GM20431 (cell line): ENCODE results near the gene ABHD13.
"Not testable (repeated sequence)": the region's sequence is repeated elsewhere in the genome, so short reads cannot be mapped to it uniquely, and the experiment has no call there.

Source experiments
- in situ Hi-C: fragments of 300-500 bp; cut with MseI, MboI; formaldehyde crosslinking; loops from one replicate; pipeline ENCODE4 v1.15.0; 2020; ENCODE audit warnings: low sequenced_read_pairs; ENCODE audit not compliant: unreplicated experiment

ABHD13 gene

GRCh38 chr13:108217307-108218043 lies 717 bp upstream of the ABHD13 start:
- in situ Hi-C loops = loop anchor here (25.0 kb wide), 1 partner anchor 670 kb away; no protein-coding TSS in a partner anchor

DNA sequence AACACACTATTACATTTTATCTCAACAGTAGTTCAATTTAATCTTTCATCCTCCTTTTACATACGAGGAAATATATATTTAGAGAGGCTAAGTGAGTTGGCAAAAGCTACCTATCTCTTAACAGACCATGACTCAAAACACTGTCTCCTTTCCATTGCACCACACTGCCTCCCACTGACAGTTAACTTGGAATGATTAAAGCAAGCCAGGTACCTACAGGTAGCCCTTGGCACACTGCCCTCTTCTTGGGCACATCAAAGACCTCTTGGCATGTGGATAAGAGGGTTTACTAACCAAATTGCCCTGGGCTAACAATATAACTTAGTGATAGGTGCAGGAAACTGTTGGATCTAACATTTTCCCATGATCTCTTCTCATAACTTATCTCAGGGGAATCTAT lies 1.8 kb downstream of the ABHD13 start:
- in situ Hi-C loops = loop anchor here (25.0 kb wide), 1 partner anchor 667 kb away; no protein-coding TSS in a partner anchor

DNA sequence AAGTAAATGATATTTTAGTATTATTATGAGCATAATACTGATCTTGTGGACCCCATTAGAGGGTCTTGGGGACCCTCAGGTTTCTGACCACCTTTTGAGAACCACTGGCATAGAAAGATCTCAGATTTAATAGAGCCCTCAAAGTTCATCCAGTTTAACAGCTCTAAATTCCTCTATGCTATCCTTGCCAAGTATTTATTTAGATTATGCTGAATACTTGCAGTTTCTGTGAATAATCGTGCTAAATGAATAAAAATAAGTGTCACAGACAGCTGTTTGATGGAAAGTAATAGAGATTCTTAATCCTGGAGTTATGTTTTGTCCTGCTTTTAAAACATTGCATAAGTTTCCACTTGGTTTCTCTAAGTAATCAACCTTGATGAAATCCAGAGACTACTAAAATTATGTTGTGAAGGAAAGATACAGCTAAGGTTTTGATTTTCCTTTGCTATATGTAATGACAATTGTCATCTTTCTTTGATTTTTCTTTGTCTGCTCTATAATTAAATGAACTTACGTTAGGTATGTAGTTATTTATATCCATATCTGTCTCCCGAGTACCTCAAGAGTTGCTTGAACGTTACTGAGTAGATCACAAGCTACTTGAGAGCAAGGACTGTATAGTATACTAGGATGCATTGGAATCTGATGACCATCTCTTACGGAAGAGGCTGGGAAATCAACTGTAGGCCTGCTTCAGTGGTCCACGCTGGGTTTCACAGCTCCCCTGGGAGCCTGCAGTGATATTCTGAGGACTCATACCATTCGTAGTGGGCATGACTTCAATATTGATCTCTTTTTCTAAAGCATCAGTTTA lies 5.7 kb downstream of the ABHD13 start:
- in situ Hi-C loops = loop anchor here (25.0 kb wide), 1 partner anchor 663 kb away; no protein-coding TSS in a partner anchor

DNA sequence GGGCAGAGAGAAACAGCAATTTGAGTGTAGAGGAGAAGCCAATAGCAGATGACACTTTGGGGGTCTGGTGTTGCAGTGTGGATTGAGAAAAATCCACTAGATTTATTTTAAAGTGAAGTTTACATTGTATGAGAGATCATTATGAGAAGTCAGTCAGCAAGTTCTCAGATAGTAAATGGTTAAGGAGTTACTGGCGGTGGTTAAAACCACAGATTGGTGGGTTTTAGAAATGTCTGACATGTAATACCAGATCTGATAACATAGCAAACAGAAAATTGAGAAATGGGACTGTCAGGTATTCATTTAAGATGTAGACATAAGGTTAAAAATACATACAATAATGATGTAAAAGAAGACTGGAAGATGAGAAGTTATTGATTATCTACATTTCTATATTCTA lies 7.2 kb downstream of the ABHD13 start:
- in situ Hi-C loops = no loop called here

GRCh38 chr13:108226184-108226583 lies 8.0 kb downstream of the ABHD13 start:
- in situ Hi-C loops = no loop called here

DNA sequence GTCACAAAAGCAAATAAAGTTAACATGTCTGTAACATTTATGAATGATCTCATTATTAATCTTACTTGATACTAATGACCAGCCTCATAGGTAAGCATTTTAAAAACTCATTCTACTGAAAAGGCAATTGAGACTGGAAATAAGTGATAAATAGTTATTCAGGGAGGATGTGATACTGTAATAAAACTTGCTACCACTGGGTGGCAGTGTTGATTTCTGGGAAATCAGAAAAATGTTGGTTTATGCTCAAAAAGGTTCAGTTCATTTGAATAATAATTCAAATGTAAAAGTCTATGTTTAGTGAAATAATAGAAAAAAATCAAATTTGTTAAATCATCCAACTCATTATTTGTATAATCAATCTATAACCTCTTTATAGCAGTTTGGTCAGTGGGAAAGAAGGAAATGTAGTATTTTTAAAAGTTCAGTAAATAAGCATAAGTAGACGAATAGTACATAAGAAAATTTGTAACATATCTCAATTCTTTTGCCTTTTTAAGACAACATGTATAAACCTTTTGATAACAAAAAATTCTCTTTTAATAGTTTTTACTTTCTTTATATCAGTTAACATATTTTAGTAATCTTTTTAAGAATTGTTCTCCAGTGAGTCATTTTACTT lies 9.6 kb downstream of the ABHD13 start:
- in situ Hi-C loops = no loop called here

DNA sequence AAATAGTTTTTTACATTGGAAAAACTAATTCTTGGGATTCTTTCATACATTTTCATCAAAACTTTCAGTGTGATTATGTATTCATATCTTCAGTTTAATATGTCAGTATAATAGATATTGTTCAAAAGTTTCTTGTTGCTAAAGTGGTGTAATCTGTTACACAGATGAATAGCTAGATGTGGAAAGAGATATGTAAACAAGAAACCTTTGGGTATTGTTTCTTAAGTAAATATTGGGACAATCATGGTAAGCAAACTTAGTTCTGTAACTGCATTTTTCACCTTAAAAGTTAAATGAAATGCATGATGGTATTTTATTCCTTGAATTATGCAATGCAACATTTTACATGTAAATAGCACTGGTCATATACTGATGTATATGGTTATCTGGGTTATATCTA lies 12.2 kb downstream of the ABHD13 start:
- in situ Hi-C loops = no loop called here

- in situ Hi-C loops = no loop called here
Measured at GRCh38 chr13:108249150-108249549, 31.0 kb downstream of the ABHD13 start.

DNA sequence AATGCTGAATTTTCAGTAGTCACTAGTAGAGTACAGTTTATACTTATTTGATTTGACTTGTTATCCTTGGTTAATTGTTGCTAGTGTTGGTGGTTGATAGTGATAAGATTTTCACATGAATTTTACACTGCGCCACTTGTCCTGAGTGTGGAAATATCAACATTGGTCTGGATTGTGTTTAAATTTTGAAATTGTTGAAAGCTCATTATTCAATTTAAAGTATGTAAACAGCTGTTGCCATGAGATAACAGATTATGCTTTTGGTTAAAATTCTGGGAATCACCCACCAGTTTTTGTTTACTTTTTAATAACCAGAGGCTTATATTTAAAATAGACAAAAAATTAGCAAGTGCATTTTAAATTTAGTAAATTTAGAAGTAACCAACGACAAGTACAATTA lies 39.1 kb downstream of the ABHD13 start:
- in situ Hi-C loops = no loop called here

DNA sequence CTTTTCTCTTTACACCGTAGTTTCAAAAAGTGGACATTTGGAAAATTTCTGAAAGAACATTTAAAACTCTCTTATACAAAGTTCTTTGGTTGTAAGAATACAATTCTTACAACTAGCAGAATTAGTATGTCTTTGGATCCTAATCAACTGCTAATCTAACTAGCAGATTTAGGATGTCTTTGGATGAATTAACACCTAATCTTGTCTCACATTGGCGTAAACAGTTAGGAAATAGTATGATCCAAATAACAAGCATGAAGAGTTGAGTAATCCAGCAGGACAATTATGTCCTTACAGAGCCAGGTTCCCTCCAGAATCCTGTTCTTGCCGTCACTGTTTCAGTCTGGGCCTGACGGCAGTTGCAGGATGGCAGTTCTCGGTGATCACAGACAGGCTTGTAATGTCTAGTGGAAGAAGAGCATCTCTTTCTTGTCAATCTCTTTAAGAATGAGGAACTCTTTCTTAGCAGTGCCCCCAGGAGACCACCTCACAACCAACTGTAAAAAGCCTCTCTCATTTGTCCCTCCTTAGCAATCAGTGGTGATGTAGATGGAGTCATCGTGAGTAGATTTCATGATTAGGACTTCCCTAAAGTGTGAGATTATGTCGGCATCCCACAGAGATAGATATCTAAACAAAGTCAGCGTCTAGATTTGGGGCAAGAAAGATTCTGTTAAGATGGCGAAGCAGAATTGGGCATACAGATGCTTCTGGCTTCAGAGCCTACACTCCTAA lies 45.6 kb downstream of the ABHD13 start:
- in situ Hi-C loops = no loop called here

DNA sequence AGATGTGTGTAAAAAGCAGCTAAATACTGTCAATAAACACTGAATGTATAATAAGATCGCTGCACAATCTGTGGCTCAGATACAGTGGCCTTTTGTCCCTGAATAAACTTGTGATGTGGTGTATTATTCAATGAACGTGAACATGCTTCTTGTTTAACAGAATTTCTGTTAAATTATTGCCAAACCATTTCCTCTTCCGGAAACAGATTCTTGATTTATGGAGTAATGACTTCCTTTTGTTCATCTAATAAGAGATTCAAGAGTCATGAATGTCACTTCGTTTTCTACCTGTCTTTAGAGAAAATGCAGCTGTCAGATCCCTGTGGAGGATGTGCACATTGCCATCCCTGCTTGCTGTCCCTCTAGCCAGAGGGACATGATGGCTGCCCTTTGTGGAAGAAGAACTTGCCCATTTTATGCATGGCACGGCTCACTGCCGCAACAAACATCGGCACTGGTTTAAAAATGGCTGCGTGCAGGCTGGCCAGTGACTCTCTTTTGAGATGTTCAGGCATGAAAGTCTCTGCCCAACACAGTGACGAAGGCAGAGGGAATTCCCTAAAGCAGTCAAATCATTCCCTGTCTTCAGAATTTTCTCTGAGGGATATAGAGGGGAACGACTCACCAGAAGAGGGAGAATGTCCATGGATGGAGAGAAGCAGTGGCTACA lies 48.3 kb downstream of the ABHD13 start:
- in situ Hi-C loops = no loop called here

DNA sequence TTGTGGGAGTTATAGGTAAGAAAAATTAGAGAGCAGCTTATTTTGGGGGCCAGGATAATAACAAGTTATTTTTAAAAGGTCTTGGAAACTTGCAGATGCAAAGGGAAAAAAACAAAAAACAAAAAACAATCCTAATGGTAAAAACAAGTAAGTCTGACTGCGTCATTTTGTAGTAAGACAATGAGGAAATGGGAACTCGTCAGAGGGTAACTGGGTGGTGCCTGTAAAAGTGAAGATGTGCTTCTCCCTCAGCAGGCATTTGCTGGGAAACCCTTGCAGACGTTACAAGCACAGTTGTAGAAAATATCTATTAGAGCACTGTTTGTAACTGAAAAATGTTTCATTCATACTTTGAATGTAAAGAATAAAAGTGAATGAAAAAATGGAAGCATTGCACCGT lies 49.2 kb downstream of the ABHD13 start:
- in situ Hi-C loops = no loop called here

DNA sequence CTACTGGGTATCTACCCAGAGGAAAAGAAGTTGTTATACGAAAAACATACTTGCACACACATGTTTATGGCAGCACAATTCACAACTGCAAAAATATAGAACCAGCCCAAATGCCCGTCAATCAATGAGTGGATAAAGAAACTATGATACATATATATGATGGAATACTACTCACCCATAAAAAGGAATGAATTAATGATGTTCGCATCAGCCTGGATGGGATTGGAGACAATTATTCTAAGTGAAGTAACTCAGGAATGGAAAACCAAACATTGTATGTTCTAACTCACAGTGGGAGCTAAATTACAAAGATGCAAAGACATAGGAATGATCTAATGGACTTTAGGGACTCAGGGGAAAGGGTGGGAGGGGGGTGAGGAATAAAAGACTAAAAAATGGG lies 49.7 kb downstream of the ABHD13 start:
- in situ Hi-C loops = not testable (repeated sequence)

DNA sequence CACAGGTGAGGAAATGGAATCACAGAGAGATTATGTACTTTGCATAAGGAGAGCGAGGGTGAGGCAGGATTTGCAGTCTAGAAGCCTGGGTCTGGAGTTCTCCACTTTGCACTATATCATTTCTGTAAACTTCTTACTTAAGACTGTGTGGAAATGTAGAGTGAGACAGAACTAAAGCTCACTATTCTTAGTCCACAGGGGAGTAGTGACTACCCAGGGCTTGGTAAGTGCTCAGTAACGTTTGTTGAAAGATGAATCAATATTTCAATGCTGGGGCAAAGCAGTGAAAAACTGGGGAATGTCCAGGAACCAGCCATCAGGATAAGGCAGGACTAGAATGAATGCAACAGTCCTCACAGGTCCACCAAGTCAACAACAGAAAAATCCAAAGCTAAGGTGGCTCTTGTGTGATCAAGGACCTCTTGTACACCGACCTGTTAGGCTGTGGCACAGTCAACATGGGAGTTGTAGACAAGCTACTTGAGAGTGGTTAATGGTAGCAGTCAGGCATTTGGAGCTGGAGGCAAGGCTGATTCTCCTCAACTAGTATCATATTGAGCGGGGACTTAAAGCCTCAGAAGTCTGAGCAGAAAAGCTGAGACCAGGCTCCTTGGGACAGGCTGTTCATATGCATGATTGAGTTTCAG lies 50.4 kb downstream of the ABHD13 start:
- in situ Hi-C loops = no loop called here

- in situ Hi-C loops = no loop called here
Measured at GRCh38 chr13:108269601-108270328, 51.6 kb downstream of the ABHD13 start, which contains the start of gene TNFSF13B. TNFSF13B (plus strand) TSS chr13:108269718; CDS start chr13:108269896, 178 bp downstream.

- in situ Hi-C loops = no loop called here
Measured at GRCh38 chr13:108270442-108270841, 52.2 kb downstream of the ABHD13 start.

DNA sequence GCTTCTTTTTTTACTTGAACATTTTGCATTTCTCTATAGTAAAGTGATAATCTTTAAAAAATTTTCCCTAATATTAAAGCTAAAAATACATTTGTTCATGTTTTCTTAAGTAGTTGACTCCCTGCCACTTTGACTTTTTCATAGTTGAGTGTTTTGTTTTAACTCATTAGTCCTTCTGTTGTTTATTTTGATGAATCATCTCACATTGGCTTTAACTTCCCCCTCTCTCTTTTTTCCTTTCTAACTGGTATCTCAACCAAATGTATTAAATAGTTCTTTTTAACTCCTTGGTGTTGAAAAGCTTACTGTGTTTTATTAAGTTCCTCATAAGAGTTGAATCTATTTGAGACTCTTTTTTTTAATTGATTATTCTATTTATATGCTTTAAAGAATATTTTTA lies 54.1 kb downstream of the ABHD13 start:
- in situ Hi-C loops = no loop called here

- in situ Hi-C loops = no loop called here
Measured at GRCh38 chr13:108273429-108274118, 55.4 kb downstream of the ABHD13 start.
